HEK293 (cell line): Measurements from ENCODE around the gene LPIN1.
"Not testable (repeated sequence)": the region's sequence is repeated elsewhere in the genome, so short reads cannot be mapped to it uniquely, and the experiment has no call there.

ENCODE experiments used
- CTCF ChIA-PET: fragments of 350-600 bp; formaldehyde crosslinking; extraction: SDS; loops from one replicate; lab custom pipeline; 2021; ENCODE audit warnings: antibody characterized with exemption; lab: Yijun Ruan, JAX
- POLR2A ChIA-PET: fragments of 300-600 bp; formaldehyde crosslinking; extraction: SDS; loops from one replicate; lab custom pipeline; 2020; ENCODE audit warnings: antibody characterized with exemption, inconsistent platforms; lab: Yijun Ruan, JAX
- H3K27ac ChIP-seq: fragments of 200-500 bp; sonication (Bioruptor generic); 2 replicates; pipeline ENCODE4 v1.5.1; 2014; ENCODE audit warnings: low read depth, low read length, control low read depth, inconsistent platforms; ENCODE audit errors: extremely low read depth
- H3K36me3 ChIP-seq, 2 experiments: fragments of 200-500 bp in 1 of 2; sonication (Bioruptor generic) in 1 of 2; 1 replicate in 1 of 2; 2 replicates in 1 of 2; pipeline ENCODE4 v1.5.1; 2014 to 2017; ENCODE audit warnings: inconsistent platforms in 2 of 2, low read length in 2 of 2; ENCODE audit not compliant: control insufficient read depth in 2 of 2, insufficient read depth in 1 of 2
- H3K4me1 ChIP-seq: fragments of 200-500 bp; sonication (Bioruptor generic); 2 replicates; pipeline ENCODE4 v1.5.1; 2014; ENCODE audit warnings: mild to moderate bottlenecking, low read length, inconsistent platforms; ENCODE audit not compliant: control insufficient read depth, insufficient read depth
- H3K4me3 ChIP-seq: 2 replicates; pipeline ENCODE4 v1.5.1; 2011; ENCODE audit warnings: low read depth, mild to moderate bottlenecking, control low read depth, low read length, moderate library complexity
- H3K9me3 ChIP-seq: fragments of 200-500 bp; sonication (Bioruptor generic); 2 replicates; pipeline ENCODE4 v1.5.1; 2014; ENCODE audit warnings: low read depth, low read length, inconsistent platforms; ENCODE audit not compliant: control insufficient read depth, insufficient read depth
- ATF2 ChIP-seq: fragments of 450-650 bp; formaldehyde crosslinking; IDR thresholded peaks from 2 replicates; pipeline ENCODE4 v1.5.1; 2016; ENCODE audit warnings: missing biosample characterization, missing genetic modification characterization, low read depth
- BCL11A ChIP-seq: fragments of 450-650 bp; formaldehyde crosslinking; IDR thresholded peaks from 2 replicates; pipeline ENCODE4 v1.5.1; 2016; ENCODE audit warnings: low read depth, missing biosample characterization, missing genetic modification characterization
- GLI4 ChIP-seq: fragments of 450-650 bp; formaldehyde crosslinking; IDR thresholded peaks from 2 replicates; pipeline ENCODE4 v1.5.1; 2016; ENCODE audit warnings: missing biosample characterization, missing genetic modification characterization
- IKZF3 ChIP-seq: fragments of 450-650 bp; IDR thresholded peaks from 2 replicates; pipeline ENCODE4 v1.5.0; 2018; ENCODE audit warnings: missing biosample characterization, mild to moderate bottlenecking, missing genetic modification characterization, moderate library complexity
- ZBTB49 ChIP-seq: fragments of 450-650 bp; formaldehyde crosslinking; IDR thresholded peaks from 2 replicates; pipeline ENCODE4 v1.5.1; 2016; ENCODE audit warnings: missing biosample characterization, missing genetic modification characterization, low read depth
- ZBTB6 ChIP-seq: fragments of 450-650 bp; formaldehyde crosslinking; IDR thresholded peaks from 2 replicates; pipeline ENCODE4 v1.5.1; 2017; ENCODE audit warnings: missing biosample characterization, missing genetic modification characterization
- ZFP3 ChIP-seq: fragments of 450-650 bp; formaldehyde crosslinking; IDR thresholded peaks from 2 replicates; pipeline ENCODE4 v1.5.1; 2016; ENCODE audit warnings: low read depth, missing biosample characterization, missing genetic modification characterization
- ZNF155 ChIP-seq: fragments of 450-650 bp; formaldehyde crosslinking; IDR thresholded peaks from 2 replicates; pipeline ENCODE4 v1.5.1; 2016; ENCODE audit warnings: missing biosample characterization, missing genetic modification characterization
- ZNF341 ChIP-seq: fragments of 450-650 bp; formaldehyde crosslinking; IDR thresholded peaks from 2 replicates; pipeline ENCODE4; 2016; ENCODE audit warnings: low read depth, missing biosample characterization, missing genetic modification characterization
- ZNF433 ChIP-seq: fragments of 450-650 bp; formaldehyde crosslinking; IDR thresholded peaks from 2 replicates; pipeline ENCODE4 v1.5.1; 2016; ENCODE audit warnings: missing biosample characterization, missing genetic modification characterization, low read depth
- ZNF501 ChIP-seq: fragments of 450-650 bp; formaldehyde crosslinking; IDR thresholded peaks from 2 replicates; pipeline ENCODE4 v1.5.1; 2016; ENCODE audit warnings: missing biosample characterization, missing genetic modification characterization
- ZNF521 ChIP-seq: fragments of 450-650 bp; formaldehyde crosslinking; IDR thresholded peaks from 2 replicates; pipeline ENCODE4 v1.5.1; 2017; ENCODE audit warnings: missing biosample characterization, mild to moderate bottlenecking, missing genetic modification characterization
- ZNF555 ChIP-seq: fragments of 450-650 bp; formaldehyde crosslinking; conservative IDR thresholded peaks from 2 replicates; pipeline ENCODE4 v1.5.1; 2017; ENCODE audit warnings: missing biosample characterization, mild to moderate bottlenecking, missing genetic modification characterization, inconsistent platforms
- ZNF560 ChIP-seq: fragments of 450-650 bp; formaldehyde crosslinking; IDR thresholded peaks from 2 replicates; pipeline ENCODE4 v1.5.1; 2017; ENCODE audit warnings: missing biosample characterization, missing genetic modification characterization, borderline replicate concordance
- ZNF571 ChIP-seq: fragments of 450-650 bp; formaldehyde crosslinking; IDR thresholded peaks from 2 replicates; pipeline ENCODE4 v1.5.0; 2017; ENCODE audit warnings: missing biosample characterization, missing genetic modification characterization
- ZNF600 ChIP-seq: fragments of 450-650 bp; formaldehyde crosslinking; IDR thresholded peaks from 2 replicates; pipeline ENCODE4 v1.5.1; 2016; ENCODE audit warnings: missing biosample characterization, missing genetic modification characterization
- ZNF621 ChIP-seq: fragments of 450-650 bp; formaldehyde crosslinking; IDR thresholded peaks from 2 replicates; pipeline ENCODE4 v1.5.1; 2017; ENCODE audit warnings: missing biosample characterization, missing genetic modification characterization
- ZSCAN16 ChIP-seq: fragments of 450-650 bp; formaldehyde crosslinking; IDR thresholded peaks from 2 replicates; pipeline ENCODE4 v1.5.1; 2016; ENCODE audit warnings: missing biosample characterization, missing genetic modification characterization
- TF ChIP-seq, protein P1 (sequence below): fragments of 450-650 bp; formaldehyde crosslinking; IDR thresholded peaks from 2 replicates; pipeline ENCODE4 v1.5.1; 2016; ENCODE audit warnings: missing biosample characterization, missing genetic modification characterization

The LPIN1 gene

GRCh38 chr2:11812466-11813248, 66.2 kb downstream of the LPIN1 start:
- TF ChIP-seq ZNF560: no peak
- TF ChIP-seq ATF2: no peak
- TF ChIP-seq ZNF501: no peak
- TF ChIP-seq ZNF521 (tag by site-specific recombination): no peak
- TF ChIP-seq ZNF433 (tag by site-specific recombination): no peak
- TF ChIP-seq ZNF341 (tag by site-specific recombination): no peak
- TF ChIP-seq, protein P1, sequence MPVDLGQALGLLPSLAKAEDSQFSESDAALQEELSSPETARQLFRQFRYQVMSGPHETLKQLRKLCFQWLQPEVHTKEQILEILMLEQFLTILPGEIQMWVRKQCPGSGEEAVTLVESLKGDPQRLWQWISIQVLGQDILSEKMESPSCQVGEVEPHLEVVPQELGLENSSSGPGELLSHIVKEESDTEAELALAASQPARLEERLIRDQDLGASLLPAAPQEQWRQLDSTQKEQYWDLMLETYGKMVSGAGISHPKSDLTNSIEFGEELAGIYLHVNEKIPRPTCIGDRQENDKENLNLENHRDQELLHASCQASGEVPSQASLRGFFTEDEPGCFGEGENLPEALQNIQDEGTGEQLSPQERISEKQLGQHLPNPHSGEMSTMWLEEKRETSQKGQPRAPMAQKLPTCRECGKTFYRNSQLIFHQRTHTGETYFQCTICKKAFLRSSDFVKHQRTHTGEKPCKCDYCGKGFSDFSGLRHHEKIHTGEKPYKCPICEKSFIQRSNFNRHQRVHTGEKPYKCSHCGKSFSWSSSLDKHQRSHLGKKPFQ (tag by site-specific recombination): no peak
- TF ChIP-seq ZNF571 (tag by site-specific recombination): no peak
- no peak for TF ChIP-seq IKZF3 (tag by site-specific recombination)
- no peak for TF ChIP-seq ZSCAN16 (tag by site-specific recombination)
- no peak for TF ChIP-seq ZFP3 (tag by site-specific recombination)
- no peak for TF ChIP-seq ZNF621
- TF ChIP-seq BCL11A (tag by site-specific recombination): no peak
- TF ChIP-seq GLI4 (tag by site-specific recombination): no peak
- TF ChIP-seq ZNF555 (tag by site-specific recombination): no peak
- TF ChIP-seq ZBTB49 (tag by site-specific recombination): no peak
- TF ChIP-seq ZNF155 (tag by site-specific recombination): no peak
- TF ChIP-seq ZBTB6 (tag by site-specific recombination): no peak
- TF ChIP-seq ZNF600 (tag by site-specific recombination): no peak
- TF ChIP-seq, all 188 proteins: peak for 0
- H3K9me3 ChIP-seq: no peaks in the 10 kb centered on the region
- H3K36me3 ChIP-seq: peaks cover 7 to 44% of the 10 kb centered on the region in 2 experiments; a peak in 2 of 3 replicates
- H3K4me1 ChIP-seq: no peaks in the 10 kb centered on the region
- H3K4me3 ChIP-seq: no peak overlapping the region
- POLR2A ChIA-PET: no interaction called here
- no peak overlapping the region for H3K27ac ChIP-seq
- CTCF ChIA-PET: no interaction called here

- H3K4me1 ChIP-seq, H3K27ac ChIP-seq, POLR2A ChIA-PET, H3K9me3 ChIP-seq, H3K4me3 ChIP-seq: not testable (repeated sequence)
- CTCF ChIA-PET: interaction anchor here (0.8 kb wide), 1 partner anchor 120 kb away, joined by 4 read pairs; no protein-coding TSS in a partner anchor
- H3K36me3 ChIP-seq: peaks cover 7 to 37% of the 10 kb centered on the region in 2 experiments; a peak in 2 of 3 replicates
These were observed 66.9 kb downstream of the LPIN1 start for GRCh38 chr2:11813345-11813744.
